Keratinocyte (primary cell): ENCODE data around the gene UTS2B.

Source experiments
- CTCF ChIP-seq, 3 experiments: IDR thresholded peaks in 1 of 3; conservative IDR thresholded peaks in 1 of 3; optimal IDR thresholded peaks in 1 of 3; 2 replicates in 2 of 3; 3 replicates in 1 of 3; pipeline versions ENCODE3 to v1.5.1; 2011; ENCODE audit warnings: low read length in 3 of 3, mild to moderate bottlenecking in 3 of 3, moderate library complexity in 2 of 3, control low read depth in 1 of 3, inconsistent platforms in 1 of 3; ENCODE audit not compliant: insufficient read depth in 2 of 3; ENCODE audit errors: extremely low read depth in 1 of 3
- EZH2 ChIP-seq: IDR thresholded peaks from one replicate; pipeline ENCODE4 v1.6.1; 2012; ENCODE audit warnings: inconsistent platforms, mild to moderate bottlenecking, low read length, moderate library complexity

- TF ChIP-seq CTCF (optimal IDR thresholded peaks at IDR 0.05 in 1 of 3, IDR thresholded peaks at IDR 0.05 in 1 of 3, conservative IDR thresholded peaks at IDR 0.05 in 1 of 3; ENCODE audit: extremely low read depth in 1 of 3, insufficient read depth in 2 of 3, low read length in 3 of 3) (no peak), EZH2 (no peak)
These were observed 43.0 kb upstream of the UTS2B start for GRCh38 chr3:191373327-191373726.
